Measurements from ENCODE around the gene CRELD2.

DNA sequence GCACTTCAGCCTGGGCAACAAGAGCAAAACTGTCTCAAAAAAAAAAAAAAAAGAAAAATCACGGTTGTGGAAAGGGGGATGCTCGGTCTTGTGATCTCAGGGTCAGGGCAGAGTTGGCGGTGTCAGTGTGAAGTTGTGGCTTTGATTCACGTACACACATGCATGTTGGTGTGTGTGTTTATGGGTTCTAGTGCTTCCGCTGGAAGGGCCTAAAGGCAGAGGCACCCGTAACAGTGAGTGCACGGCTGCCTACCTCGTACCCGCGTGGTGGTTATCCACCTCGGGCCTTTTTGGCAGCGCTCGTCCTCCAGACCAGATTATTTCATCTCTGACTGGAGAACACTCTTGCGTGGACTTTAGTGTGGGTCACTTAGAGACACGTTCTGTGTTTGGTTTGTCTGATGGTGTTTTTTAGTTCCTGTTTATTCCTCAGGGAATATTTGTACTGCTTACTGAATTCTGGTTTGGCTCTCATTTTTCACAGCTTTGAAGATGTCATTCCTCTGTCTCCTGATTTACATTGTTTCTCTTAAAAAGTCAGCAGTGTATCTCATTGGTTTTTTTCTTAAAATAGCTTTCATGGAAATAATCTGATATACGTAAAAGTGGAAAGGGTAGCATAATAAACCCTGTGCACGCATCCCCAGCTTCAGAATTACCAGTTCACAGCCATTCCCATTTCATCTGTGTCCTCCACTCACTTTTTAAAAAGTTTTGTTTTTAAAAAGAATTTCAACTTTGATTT lies 49.2 kb upstream of the CRELD2 start:
- TF ChIP-seq RFX5 (IDR thresholded peaks at IDR 0.05) (no peak), HOXA7 (CRISPR knock-in tag; IDR thresholded peaks at IDR 0.05) (no peak), ZFP36 (IDR thresholded peaks at IDR 0.05; ENCODE audit: borderline replicate concordance, partially characterized antibody) (no peak), PHF8 (IDR thresholded peaks at IDR 0.05; ENCODE audit: borderline replicate concordance, low read depth) (no peak), CTCF (IDR thresholded peaks at IDR 0.05) (no peak), RAD21 (conservative IDR thresholded peaks at IDR 0.05 in 1 of 2, IDR thresholded peaks at IDR 0.05 in 1 of 2) (no peak), ESRRA (IDR thresholded peaks at IDR 0.05; ENCODE audit: borderline replicate concordance, low read length) (no peak), POLR2A (IDR thresholded peaks at IDR 0.05; ENCODE audit: low read length) (no peak), SMC3 (IDR thresholded peaks at IDR 0.05) (no peak), MAX (IDR thresholded peaks at IDR 0.05) (no peak)
- TF ChIP-seq, protein P1, sequence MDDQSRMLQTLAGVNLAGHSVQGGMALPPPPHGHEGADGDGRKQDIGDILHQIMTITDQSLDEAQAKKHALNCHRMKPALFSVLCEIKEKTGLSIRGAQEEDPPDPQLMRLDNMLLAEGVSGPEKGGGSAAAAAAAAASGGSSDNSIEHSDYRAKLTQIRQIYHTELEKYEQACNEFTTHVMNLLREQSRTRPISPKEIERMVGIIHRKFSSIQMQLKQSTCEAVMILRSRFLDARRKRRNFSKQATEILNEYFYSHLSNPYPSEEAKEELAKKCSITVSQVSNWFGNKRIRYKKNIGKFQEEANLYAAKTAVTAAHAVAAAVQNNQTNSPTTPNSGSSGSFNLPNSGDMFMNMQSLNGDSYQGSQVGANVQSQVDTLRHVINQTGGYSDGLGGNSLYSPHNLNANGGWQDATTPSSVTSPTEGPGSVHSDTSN (IDR thresholded peaks at IDR 0.05) = no peak
- TF ChIP-seq, protein P2, sequence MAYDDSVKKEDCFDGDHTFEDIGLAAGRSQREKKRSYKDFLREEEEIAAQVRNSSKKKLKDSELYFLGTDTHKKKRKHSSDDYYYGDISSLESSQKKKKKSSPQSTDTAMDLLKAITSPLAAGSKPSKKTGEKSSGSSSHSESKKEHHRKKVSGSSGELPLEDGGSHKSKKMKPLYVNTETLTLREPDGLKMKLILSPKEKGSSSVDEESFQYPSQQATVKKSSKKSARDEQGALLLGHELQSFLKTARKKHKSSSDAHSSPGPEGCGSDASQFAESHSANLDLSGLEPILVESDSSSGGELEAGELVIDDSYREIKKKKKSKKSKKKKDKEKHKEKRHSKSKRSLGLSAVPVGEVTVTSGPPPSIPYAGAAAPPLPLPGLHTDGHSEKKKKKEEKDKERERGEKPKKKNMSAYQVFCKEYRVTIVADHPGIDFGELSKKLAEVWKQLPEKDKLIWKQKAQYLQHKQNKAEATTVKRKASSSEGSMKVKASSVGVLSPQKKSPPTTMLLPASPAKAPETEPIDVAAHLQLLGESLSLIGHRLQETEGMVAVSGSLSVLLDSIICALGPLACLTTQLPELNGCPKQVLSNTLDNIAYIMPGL (CRISPR knock-in tag; IDR thresholded peaks at IDR 0.05; ENCODE audit: borderline replicate concordance) = no peak

Data from A549 (cell line).